SK-N-SH treated with all-trans-retinoic acid at 6 μM for 48 hours (cell line): Measurements from ENCODE around the gene SOX13.

Experiments
- ATAC-seq: fragments of 200-7000 bp; cut with Tn5 transposase; 3 replicates; pipeline ENCODE4 v1.9.1; 2020; ENCODE audit warnings: mild to moderate bottlenecking, moderate library complexity
- ARNTL ChIP-seq: fragments of 450-650 bp; formaldehyde crosslinking; IDR thresholded peaks from 2 replicates; pipeline ENCODE4 v1.5.0; 2020; ENCODE audit warnings: low read depth, mild to moderate bottlenecking, moderate library complexity, borderline replicate concordance
- BACH2 ChIP-seq: fragments of 250-450 bp; sonication (Bioruptor Pico); IDR thresholded peaks from 2 replicates; pipeline ENCODE4 v1.9.0; 2021; ENCODE audit warnings: mild to moderate bottlenecking, borderline replicate concordance
- CREB5 ChIP-seq: fragments of 250-450 bp; sonication (Bioruptor Pico); IDR thresholded peaks from 2 replicates; pipeline ENCODE4 v1.5.1; 2020; ENCODE audit warnings: low read depth, mild to moderate bottlenecking, moderate library complexity
- CSDC2 ChIP-seq: fragments of 250-450 bp; sonication (Bioruptor Pico); IDR thresholded peaks from 2 replicates; pipeline ENCODE4 v1.5.0; 2020; ENCODE audit warnings: mild to moderate bottlenecking, moderate library complexity
- CSRNP3 ChIP-seq: fragments of 250-450 bp; sonication (Bioruptor Pico); IDR thresholded peaks from 2 replicates; pipeline ENCODE4 v1.5.1; 2021; ENCODE audit warnings: mild to moderate bottlenecking, moderate library complexity
- ESRRG ChIP-seq: fragments of 250-450 bp; sonication (Bioruptor Pico); IDR thresholded peaks from 2 replicates; pipeline ENCODE4 v1.6.1; 2021; ENCODE audit warnings: mild to moderate bottlenecking
- GLIS3 ChIP-seq: fragments of 250-450 bp; sonication (Bioruptor Pico); IDR thresholded peaks from 2 replicates; pipeline ENCODE4 v1.5.0; 2020; ENCODE audit warnings: mild to moderate bottlenecking, moderate library complexity
- ISL1 ChIP-seq: fragments of 250-450 bp; sonication (Bioruptor Pico); IDR thresholded peaks from 2 replicates; pipeline ENCODE4 v2.1.2; 2022; ENCODE audit warnings: mild to moderate bottlenecking, moderate library complexity
- OSR1 ChIP-seq: fragments of 250-450 bp; sonication (Bioruptor Pico); IDR thresholded peaks from 2 replicates; pipeline ENCODE4 v1.8.0; 2022; ENCODE audit warnings: moderate library complexity, mild to moderate bottlenecking, inconsistent platforms
- PATZ1 ChIP-seq: fragments of 250-450 bp; sonication (Bioruptor Pico); IDR thresholded peaks from 2 replicates; pipeline ENCODE4 v1.8.0; 2020; ENCODE audit warnings: mild to moderate bottlenecking, moderate library complexity, borderline replicate concordance
- POU6F1 ChIP-seq: fragments of 250-450 bp; sonication (Bioruptor Pico); IDR thresholded peaks from 2 replicates; pipeline ENCODE4 v1.8.0; 2021; ENCODE audit warnings: low read depth, mild to moderate bottlenecking, moderate library complexity, borderline replicate concordance
- PPARA ChIP-seq: fragments of 250-450 bp; sonication (Bioruptor Pico); IDR thresholded peaks from 2 replicates; pipeline ENCODE4 v1.5.0; 2020; ENCODE audit warnings: mild to moderate bottlenecking, borderline replicate concordance
- RARB ChIP-seq: fragments of 250-450 bp; sonication (Bioruptor Pico); IDR thresholded peaks from 2 replicates; pipeline ENCODE4 v1.8.0; 2021; ENCODE audit warnings: mild to moderate bottlenecking, moderate library complexity
- SNAI2 ChIP-seq: fragments of 250-450 bp; sonication (Bioruptor Pico); IDR thresholded peaks from 2 replicates; pipeline ENCODE4 v1.5.0; 2020; ENCODE audit warnings: mild to moderate bottlenecking, moderate library complexity
- TCF4 ChIP-seq: fragments of 250-450 bp; sonication (Bioruptor Pico); IDR thresholded peaks from 2 replicates; pipeline ENCODE4 v1.8.0; 2021; ENCODE audit warnings: mild to moderate bottlenecking, moderate library complexity, borderline replicate concordance
- TSHZ2 ChIP-seq: fragments of 250-450 bp; sonication (Bioruptor Pico); IDR thresholded peaks from 2 replicates; pipeline ENCODE4 v1.5.0; 2020; ENCODE audit warnings: mild to moderate bottlenecking, moderate library complexity
- ZC3H10 ChIP-seq: fragments of 250-450 bp; sonication (Bioruptor Pico); IDR thresholded peaks from 2 replicates; pipeline ENCODE4 v1.5.1; 2021; ENCODE audit warnings: mild to moderate bottlenecking, moderate library complexity
- ZFP3 ChIP-seq: fragments of 250-450 bp; sonication (Bioruptor Pico); IDR thresholded peaks from 2 replicates; pipeline ENCODE4 v1.5.0; 2020; ENCODE audit warnings: mild to moderate bottlenecking, moderate library complexity
- ZFP30 ChIP-seq: fragments of 450-650 bp; formaldehyde crosslinking; IDR thresholded peaks from 2 replicates; pipeline ENCODE4 v1.5.0; 2022; ENCODE audit warnings: mild to moderate bottlenecking, moderate library complexity
- ZNF70 ChIP-seq: fragments of 450-650 bp; formaldehyde crosslinking; IDR thresholded peaks from 2 replicates; pipeline ENCODE4 v1.5.0; 2020; ENCODE audit warnings: mild to moderate bottlenecking, moderate library complexity

The SOX13 gene

GRCh38 chr1:204134103-204134502 lies 61.2 kb downstream of the SOX13 start (continued):
- TF ChIP-seq POU6F1 (CRISPR knock-in tag) (no peak), ZC3H10 (no peak)

- TF ChIP-seq CREB5 (CRISPR knock-in tag) (no peak), ARNTL (CRISPR knock-in tag) (no peak), CSRNP3 (CRISPR knock-in tag) (no peak)
- no peak for ATAC-seq
Observed at GRCh38 chr1:204136814-204137213, 63.9 kb downstream of the SOX13 start.

GRCh38 chr1:204139088-204139487 lies 66.2 kb downstream of the SOX13 start:
- ATAC-seq, result no peak
- TF ChIP-seq CSRNP3 (CRISPR knock-in tag), result no peak
- TF ChIP-seq PPARA (CRISPR knock-in tag), result no peak
- no peak for TF ChIP-seq ISL1 (CRISPR knock-in tag)
- TF ChIP-seq CREB5 (CRISPR knock-in tag), result no peak
- no peak for TF ChIP-seq ZFP3 (CRISPR knock-in tag)
- no peak for TF ChIP-seq SNAI2 (CRISPR knock-in tag)
- no peak for TF ChIP-seq GLIS3
- no peak for TF ChIP-seq ZNF70 (CRISPR knock-in tag)
- no peak for TF ChIP-seq ZFP30 (CRISPR knock-in tag)
- no peak for TF ChIP-seq POU6F1 (CRISPR knock-in tag)
- no peak for TF ChIP-seq TCF4 (CRISPR knock-in tag)
- TF ChIP-seq RARB (CRISPR knock-in tag), result no peak
- TF ChIP-seq OSR1, result no peak
- TF ChIP-seq ESRRG (CRISPR knock-in tag), result no peak
- no peak for TF ChIP-seq PATZ1 (CRISPR knock-in tag)
- no peak for TF ChIP-seq CSDC2 (CRISPR knock-in tag)
- no peak for TF ChIP-seq BACH2 (CRISPR knock-in tag)
- no peak for TF ChIP-seq TSHZ2 (CRISPR knock-in tag)
